ENCODE measurements around the gene RHOT1. TPM values are rescaled to one million over a fixed set of nuclear protein-coding genes. Genes with fewer than 3 reads are reported as not detected.
"Not testable (repeated sequence)": the region's sequence is repeated elsewhere in the genome, so short reads cannot be mapped to it uniquely, and the experiment has no call there.

Gene RHOT1
- polyA plus RNA-seq, 1 experiment: 27.4 TPM

DNA sequence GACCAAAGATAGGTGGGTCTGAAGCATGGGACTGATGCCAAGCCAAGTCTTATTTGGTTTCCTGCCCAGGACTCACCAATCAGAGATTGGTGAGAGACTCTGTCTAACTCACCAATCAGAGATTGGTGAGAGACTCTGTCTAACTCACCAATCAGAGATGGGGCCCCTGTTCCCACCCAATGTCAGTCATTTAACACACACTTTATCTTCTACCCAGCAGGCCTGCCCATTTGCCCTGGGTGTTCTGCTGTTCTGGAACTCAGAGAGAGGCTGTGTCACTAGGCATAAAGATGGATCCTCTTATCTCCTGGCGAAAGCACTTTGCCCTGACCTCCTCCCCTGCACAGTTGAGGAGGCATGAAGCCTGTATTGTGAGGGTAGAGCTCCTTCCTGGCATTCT is 5.4 kb upstream of the RHOT1 start:
- H3K4me3 ChIP-seq (ENCODE audit: low read depth, low read length): no peak overlapping the region
- TF ChIP-seq, protein P1, sequence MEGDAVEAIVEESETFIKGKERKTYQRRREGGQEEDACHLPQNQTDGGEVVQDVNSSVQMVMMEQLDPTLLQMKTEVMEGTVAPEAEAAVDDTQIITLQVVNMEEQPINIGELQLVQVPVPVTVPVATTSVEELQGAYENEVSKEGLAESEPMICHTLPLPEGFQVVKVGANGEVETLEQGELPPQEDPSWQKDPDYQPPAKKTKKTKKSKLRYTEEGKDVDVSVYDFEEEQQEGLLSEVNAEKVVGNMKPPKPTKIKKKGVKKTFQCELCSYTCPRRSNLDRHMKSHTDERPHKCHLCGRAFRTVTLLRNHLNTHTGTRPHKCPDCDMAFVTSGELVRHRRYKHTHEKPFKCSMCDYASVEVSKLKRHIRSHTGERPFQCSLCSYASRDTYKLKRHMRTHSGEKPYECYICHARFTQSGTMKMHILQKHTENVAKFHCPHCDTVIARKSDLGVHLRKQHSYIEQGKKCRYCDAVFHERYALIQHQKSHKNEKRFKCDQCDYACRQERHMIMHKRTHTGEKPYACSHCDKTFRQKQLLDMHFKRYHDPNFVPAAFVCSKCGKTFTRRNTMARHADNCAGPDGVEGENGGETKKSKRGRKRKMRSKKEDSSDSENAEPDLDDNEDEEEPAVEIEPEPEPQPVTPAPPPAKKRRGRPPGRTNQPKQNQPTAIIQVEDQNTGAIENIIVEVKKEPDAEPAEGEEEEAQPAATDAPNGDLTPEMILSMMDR (IDR thresholded peaks at IDR 0.05; ENCODE audit: insufficient read depth, low read depth, low read length): no peak
- no peaks in the 10 kb centered on the region for H3K36me3 ChIP-seq (ENCODE audit: control insufficient read depth, insufficient read depth, low read length)
- no peaks in the 10 kb centered on the region for H3K27me3 ChIP-seq (ENCODE audit: control insufficient read depth, insufficient read depth, low read length)
- ChIA-PET POLR2A (no interaction called here), CTCF (interaction anchor here (0.6 to 2.9 kb wide), 3 partner anchors 17 to 218 kb away, joined by 3 to 12 read pairs (median 3); partner anchors contain the start of gene LRRC37B)
- no peak for DNase-seq (ENCODE audit: low read depth)

DNA sequence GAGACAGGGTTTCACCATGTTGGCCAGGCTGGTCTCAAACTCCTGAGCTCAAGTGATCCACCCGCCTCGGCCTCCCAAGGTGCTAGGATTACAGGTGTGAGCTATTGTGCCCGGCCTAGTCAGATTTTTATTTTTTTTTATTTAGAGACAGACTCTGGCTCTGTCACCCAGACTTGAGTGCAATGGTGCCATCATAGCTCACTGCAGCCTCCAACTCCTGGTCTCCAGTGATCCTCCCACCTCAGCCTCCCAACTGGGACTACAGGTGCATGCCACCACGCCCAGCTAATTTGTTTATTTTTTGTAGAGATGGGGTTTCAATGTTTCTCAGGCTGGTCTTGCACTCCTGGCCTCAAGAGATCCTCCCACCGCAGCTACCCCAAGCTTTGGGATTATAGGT is 2.8 kb upstream of the RHOT1 start:
- H3K4me3 ChIP-seq (ENCODE audit: low read depth, low read length); POLR2A ChIA-PET; H3K27me3 ChIP-seq (ENCODE audit: control insufficient read depth, insufficient read depth, low read length); DNase-seq (ENCODE audit: low read depth); H3K36me3 ChIP-seq (ENCODE audit: control insufficient read depth, insufficient read depth, low read length): not testable (repeated sequence)
- CTCF ChIA-PET: interaction anchor here (1.1 to 4.1 kb wide), 8 partner anchors 10 to 132 kb away, joined by 4 to 28 read pairs (median 8); partner anchors contain the start of gene LRRC37B

DNA sequence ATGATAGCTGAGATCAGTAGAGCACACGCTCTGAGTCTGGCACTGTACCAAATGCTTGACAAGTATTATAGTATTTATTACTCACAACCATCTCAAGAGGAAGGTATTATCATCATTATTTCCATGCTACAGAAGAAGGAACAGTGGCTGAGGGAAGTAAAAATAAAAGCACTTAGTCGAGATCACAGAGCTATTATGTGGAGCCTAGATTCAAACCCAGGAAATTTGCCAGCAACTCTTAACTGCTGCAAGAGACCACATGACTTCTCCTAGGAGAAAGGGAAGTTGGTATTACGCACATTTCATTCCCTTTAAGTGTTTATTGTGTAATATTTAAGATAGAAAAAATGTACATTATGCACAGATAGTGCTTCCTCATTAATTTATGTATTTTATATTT is 1.0 kb upstream of the RHOT1 start:
- no peaks in the 10 kb centered on the region for H3K27me3 ChIP-seq (ENCODE audit: control insufficient read depth, insufficient read depth, low read length)
- no peaks in the 10 kb centered on the region for H3K36me3 ChIP-seq (ENCODE audit: control insufficient read depth, insufficient read depth, low read length)
- DNase-seq (ENCODE audit: low read depth): no peak
- POLR2A ChIA-PET: no interaction called here
- CTCF ChIA-PET: interaction anchor here (1.1 to 4.1 kb wide), 5 partner anchors 8 to 240 kb away, joined by 3 to 28 read pairs (median 3); partner anchors contain the start of genes LRRC37B and UTP6
- H3K4me3 ChIP-seq (ENCODE audit: low read depth, low read length): peak overlapping the region; percentile 75; the same call in 1 of the 2 replicates
- TF ChIP-seq, protein P1 (IDR thresholded peaks at IDR 0.05; ENCODE audit: insufficient read depth, low read depth, low read length): no peak

DNA sequence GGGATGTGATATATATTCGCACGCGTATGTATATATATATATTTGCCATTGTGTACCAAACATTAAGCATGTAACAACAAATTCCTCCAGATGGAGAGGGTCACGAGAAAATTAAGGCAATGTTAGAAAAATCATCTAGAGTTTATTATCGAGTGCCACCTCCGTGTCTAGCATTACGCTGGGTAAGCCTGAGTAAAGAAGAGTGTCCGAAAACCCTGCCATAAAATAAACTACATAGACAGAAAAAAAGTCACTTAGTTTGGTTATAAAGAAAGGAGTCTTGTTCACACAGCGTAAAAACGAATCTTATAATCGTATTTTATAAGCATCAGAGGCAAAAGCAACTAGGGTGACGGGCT is 644 bp upstream of the RHOT1 start:
- Histone ChIP-seq H3K4me3 (ENCODE audit: low read depth, low read length) (peak overlapping the region; percentile 75), H3K36me3 (ENCODE audit: control insufficient read depth, insufficient read depth, low read length) (no peaks in the 10 kb centered on the region), H3K27me3 (ENCODE audit: control insufficient read depth, insufficient read depth, low read length) (no peaks in the 10 kb centered on the region)
- DNase-seq (ENCODE audit: low read depth): no peak
- POLR2A ChIA-PET: no interaction called here
- CTCF ChIA-PET: interaction anchor here (1.0 to 4.1 kb wide), 6 partner anchors 8 to 134 kb away, joined by 3 to 28 read pairs (median 4); partner anchors contain the start of gene LRRC37B
- TF ChIP-seq, protein P1 (IDR thresholded peaks at IDR 0.05; ENCODE audit: insufficient read depth, low read depth, low read length): no peak

DNA sequence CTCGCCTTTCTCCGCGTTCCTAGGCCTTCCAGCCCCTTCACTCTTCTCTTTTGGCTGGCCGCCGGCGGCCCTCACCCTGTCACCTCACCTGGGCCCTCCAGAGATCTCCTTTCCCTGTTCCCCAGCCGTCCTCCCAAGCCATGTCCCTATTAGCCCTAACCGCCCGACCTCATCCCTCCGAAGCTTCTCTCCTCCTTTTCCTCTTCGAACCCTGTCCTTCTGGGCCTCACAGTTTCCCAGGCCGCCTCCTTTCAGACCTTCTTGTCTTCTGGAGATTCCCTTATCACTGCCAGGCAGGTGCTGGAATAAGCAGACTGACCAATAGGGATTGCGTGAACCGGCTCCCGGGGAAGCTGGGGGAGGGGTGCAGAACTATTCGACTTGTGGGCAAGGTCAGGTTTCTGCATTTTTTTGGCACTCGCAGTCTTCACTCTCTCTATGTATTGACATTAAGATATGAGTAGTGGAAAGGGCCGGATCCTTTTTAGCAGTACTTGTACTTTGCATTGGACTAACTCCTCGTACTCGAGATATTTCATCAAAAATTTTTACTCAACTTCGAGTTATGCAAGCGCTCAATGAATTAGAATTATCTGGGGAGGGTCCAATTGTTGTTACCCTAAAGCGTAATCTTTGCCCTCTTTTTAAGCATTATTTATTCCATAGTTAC is 690 bp downstream of the RHOT1 start:
- Histone ChIP-seq H3K27me3 (ENCODE audit: control insufficient read depth, insufficient read depth, low read length) (no peaks in the 10 kb centered on the region), H3K36me3 (ENCODE audit: control insufficient read depth, insufficient read depth, low read length) (no peaks in the 10 kb centered on the region), H3K4me3 (ENCODE audit: low read depth, low read length) (peak overlapping the region; percentile 75)
- TF ChIP-seq, protein P1 (IDR thresholded peaks at IDR 0.05; ENCODE audit: insufficient read depth, low read depth, low read length): no peak
- ChIA-PET POLR2A (interaction anchor here (0.5 kb wide), 1 partner anchor 15 kb away, joined by 3 read pairs; no protein-coding TSS in a partner anchor), CTCF (interaction anchor here (0.6 to 1.4 kb wide), 8 partner anchors 9 to 510 kb away, joined by 3 to 7 read pairs (median 3); no protein-coding TSS in a partner anchor)
- no peak for DNase-seq (ENCODE audit: low read depth)

Measured in BJ (cell line).